Measurements from ENCODE around the gene SMARCA2. TPM values are rescaled to one million over a fixed set of nuclear protein-coding genes. Genes with fewer than 3 reads are reported as not detected.

Gene SMARCA2
- total RNA-seq, 2 experiments from 2014 or later, result 168 to 188 TPM

- Mint-ChIP-seq H3K9me3 (ENCODE audit: low read depth) (no peaks in the 10 kb centered on the region), H3K27me3 (no peaks in the 10 kb centered on the region), H3K27ac (no peak overlapping the region), H3K4me1 (peaks cover 7% of the 10 kb centered on the region), H3K4me3 (no peak overlapping the region), H3K36me3 (peaks cover 66% of the 10 kb centered on the region)
- CTCF ChIA-PET, result no interaction called here
- ATAC-seq (no peak), DNase-seq (no peak)
These were observed 181.6 kb downstream of the SMARCA2 start for GRCh38 chr9:2196757-2197156.

- Mint-ChIP-seq H3K9me3 (ENCODE audit: low read depth) (no peaks in the 10 kb centered on the region), H3K27me3 (no peaks in the 10 kb centered on the region), H3K27ac (no peak overlapping the region), H3K4me3 (no peak overlapping the region), H3K4me1 (peaks cover 5% of the 10 kb centered on the region), H3K36me3 (peaks cover 47% of the 10 kb centered on the region)
- ATAC-seq, result no peak
- DNase-seq, result no peak
- CTCF ChIA-PET, result no interaction called here
These were observed 183.9 kb downstream of the SMARCA2 start for GRCh38 chr9:2198956-2199635.

- Mint-ChIP-seq H3K4me3 (no peak overlapping the region), H3K27ac (no peak overlapping the region), H3K4me1 (peaks cover 5% of the 10 kb centered on the region), H3K27me3 (no peaks in the 10 kb centered on the region), H3K36me3 (peaks cover 39% of the 10 kb centered on the region), H3K9me3 (ENCODE audit: low read depth) (no peaks in the 10 kb centered on the region)
- CTCF ChIA-PET, result no interaction called here
- DNase-seq (no peak), ATAC-seq (no peak)
These were observed 185.1 kb downstream of the SMARCA2 start for GRCh38 chr9:2199999-2200796.

GRCh38 chr9:2208465-2208864 is 193.3 kb downstream of the SMARCA2 start:
- H3K4me1 Mint-ChIP-seq, result no peaks in the 10 kb centered on the region
- no peaks in the 10 kb centered on the region for H3K36me3 Mint-ChIP-seq
- ATAC-seq, result no peak
- H3K27ac Mint-ChIP-seq, result no peak overlapping the region
- no peak overlapping the region for H3K4me3 Mint-ChIP-seq
- H3K27me3 Mint-ChIP-seq, result no peaks in the 10 kb centered on the region
- no peak for DNase-seq
- CTCF ChIA-PET, result no interaction called here
- no peaks in the 10 kb centered on the region for H3K9me3 Mint-ChIP-seq (ENCODE audit: low read depth)

- H3K36me3 Mint-ChIP-seq, result no peaks in the 10 kb centered on the region
These were observed 193.8 kb downstream of the SMARCA2 start for GRCh38 chr9:2208991-2209390.

GRCh38 chr9:2209400-2209799 is 194.3 kb downstream of the SMARCA2 start:
- Mint-ChIP-seq H3K4me3 (no peak overlapping the region), H3K9me3 (ENCODE audit: low read depth) (no peaks in the 10 kb centered on the region), H3K27me3 (peaks cover 3% of the 10 kb centered on the region), H3K4me1 (no peaks in the 10 kb centered on the region), H3K36me3 (no peaks in the 10 kb centered on the region), H3K27ac (no peak overlapping the region)
- DNase-seq (no peak), ATAC-seq (no peak)
- CTCF ChIA-PET, result no interaction called here

More at GRCh38 chr9:2208991-2209390, 193.8 kb downstream of the SMARCA2 start:
- DNase-seq, result no peak
- ATAC-seq, result no peak
- H3K27me3 Mint-ChIP-seq, result peaks cover 2% of the 10 kb centered on the region
- no peak overlapping the region for H3K4me3 Mint-ChIP-seq
- CTCF ChIA-PET, result no interaction called here
- H3K4me1 Mint-ChIP-seq, result no peaks in the 10 kb centered on the region
- no peak overlapping the region for H3K27ac Mint-ChIP-seq
- no peaks in the 10 kb centered on the region for H3K9me3 Mint-ChIP-seq (ENCODE audit: low read depth)

- no peaks in the 10 kb centered on the region for H3K36me3 Mint-ChIP-seq
- no peak overlapping the region for H3K4me3 Mint-ChIP-seq
- no peaks in the 10 kb centered on the region for H3K4me1 Mint-ChIP-seq
- H3K9me3 Mint-ChIP-seq (ENCODE audit: low read depth), result no peaks in the 10 kb centered on the region
- no peak for DNase-seq
- no peak for ATAC-seq
- H3K27me3 Mint-ChIP-seq, result peaks cover 3% of the 10 kb centered on the region
- CTCF ChIA-PET, result no interaction called here
- H3K27ac Mint-ChIP-seq, result no peak overlapping the region
These were observed 195.1 kb downstream of the SMARCA2 start for GRCh38 chr9:2210201-2210600.

- H3K36me3 Mint-ChIP-seq, result no peaks in the 10 kb centered on the region
- peaks cover 3% of the 10 kb centered on the region for H3K27me3 Mint-ChIP-seq
- no peak for ATAC-seq
- no peaks in the 10 kb centered on the region for H3K9me3 Mint-ChIP-seq (ENCODE audit: low read depth)
- H3K27ac Mint-ChIP-seq, result no peak overlapping the region
- DNase-seq, result no peak
- CTCF ChIA-PET, result no interaction called here
- no peaks in the 10 kb centered on the region for H3K4me1 Mint-ChIP-seq
- no peak overlapping the region for H3K4me3 Mint-ChIP-seq
These were observed 198.8 kb downstream of the SMARCA2 start for GRCh38 chr9:2213830-2214468.

- CTCF ChIA-PET, result no interaction called here
- no peak overlapping the region for H3K27ac Mint-ChIP-seq
- DNase-seq, result no peak
These were observed 199.6 kb downstream of the SMARCA2 start for GRCh38 chr9:2214707-2215106.

GRCh38 chr9:2215921-2216441 is 200.8 kb downstream of the SMARCA2 start:
- H3K4me3 Mint-ChIP-seq, result no peak overlapping the region
- peaks cover 3% of the 10 kb centered on the region for H3K27me3 Mint-ChIP-seq
- H3K4me1 Mint-ChIP-seq, result no peaks in the 10 kb centered on the region
- H3K9me3 Mint-ChIP-seq (ENCODE audit: low read depth), result no peaks in the 10 kb centered on the region
- no peak overlapping the region for H3K27ac Mint-ChIP-seq
- CTCF ChIA-PET, result no interaction called here
- no peak for DNase-seq
- no peak for ATAC-seq
- H3K36me3 Mint-ChIP-seq, result no peaks in the 10 kb centered on the region

More at GRCh38 chr9:2214707-2215106, 199.6 kb downstream of the SMARCA2 start:
- ATAC-seq, result no peak
- H3K9me3 Mint-ChIP-seq (ENCODE audit: low read depth), result no peaks in the 10 kb centered on the region
- peaks cover 3% of the 10 kb centered on the region for H3K27me3 Mint-ChIP-seq
- H3K4me1 Mint-ChIP-seq, result no peaks in the 10 kb centered on the region
- H3K36me3 Mint-ChIP-seq, result no peaks in the 10 kb centered on the region
- H3K4me3 Mint-ChIP-seq, result no peak overlapping the region

GRCh38 chr9:2216591-2216990 is 201.4 kb downstream of the SMARCA2 start:
- DNase-seq, result no peak
- Mint-ChIP-seq H3K27me3 (peaks cover 3% of the 10 kb centered on the region), H3K36me3 (no peaks in the 10 kb centered on the region), H3K4me1 (no peaks in the 10 kb centered on the region), H3K4me3 (no peak overlapping the region), H3K27ac (no peak overlapping the region), H3K9me3 (ENCODE audit: low read depth) (no peaks in the 10 kb centered on the region)
- no peak for ATAC-seq
- CTCF ChIA-PET, result no interaction called here

- Mint-ChIP-seq H3K4me3 (no peak overlapping the region), H3K36me3 (no peaks in the 10 kb centered on the region), H3K27ac (no peak overlapping the region), H3K4me1 (no peaks in the 10 kb centered on the region), H3K27me3 (peaks cover 3% of the 10 kb centered on the region), H3K9me3 (ENCODE audit: low read depth) (no peaks in the 10 kb centered on the region)
- DNase-seq, result no peak
- no peak for ATAC-seq
- CTCF ChIA-PET, result no interaction called here
These were observed 202.4 kb downstream of the SMARCA2 start for GRCh38 chr9:2217540-2217939.

GRCh38 chr9:2220036-2220435 is 204.9 kb downstream of the SMARCA2 start:
- Mint-ChIP-seq H3K4me1 (no peaks in the 10 kb centered on the region), H3K27me3 (no peaks in the 10 kb centered on the region), H3K4me3 (no peak overlapping the region), H3K27ac (no peak overlapping the region), H3K9me3 (ENCODE audit: low read depth) (peaks cover 2% of the 10 kb centered on the region), H3K36me3 (no peaks in the 10 kb centered on the region)
- ATAC-seq (no peak), DNase-seq (no peak)
- CTCF ChIA-PET, result no interaction called here
